CD14-positive monocyte (primary cell): ENCODE data around the gene SUOX. TPM values are rescaled to one million over a fixed set of nuclear protein-coding genes. Genes with fewer than 3 reads are reported as not detected.
A peak's percentile ranks its signal among the peaks of the same experiment; 100 is the strongest.
"Not testable (repeated sequence)": the region's sequence is repeated elsewhere in the genome, so short reads cannot be mapped to it uniquely, and the experiment has no call there.

Experiments used
- DNase-seq, 3 donors: peaks; one replicate each; pipeline ENCODE4 v3.0.0-alpha.2; 2011 to 2022
- H2AFZ ChIP-seq: 2 replicates; pipeline ENCODE4 v1.6.0; 2012; ENCODE audit warnings: mild to moderate bottlenecking, low read depth, low read length, inconsistent platforms; ENCODE audit not compliant: insufficient read depth, poor library complexity, severe bottlenecking
- H3K27ac ChIP-seq, 2 donors: 1 replicate in 1 of 2; 2 replicates in 1 of 2; pipeline ENCODE4 v1.5.1; 2012 to 2013; ENCODE audit warnings: low read length in 2 of 2, control low read depth in 1 of 2, inconsistent platforms in 1 of 2, low read depth in 1 of 2, mild to moderate bottlenecking in 1 of 2
- H3K27me3 ChIP-seq, 2 donors: one replicate each; pipeline versions ENCODE4 v1.6.0 to v1.6.1; 2011 to 2013; ENCODE audit warnings: low read length in 2 of 2; ENCODE audit not compliant: control insufficient read depth in 2 of 2, insufficient read depth in 2 of 2
- H3K36me3 ChIP-seq, 2 donors: replicated peaks in 1 of 2; 1 replicate in 1 of 2; 2 replicates in 1 of 2; pipeline versions ENCODE4 v1.5.1 to v1.6.1; 2012 to 2013; ENCODE audit warnings: low read length in 2 of 2, control low read depth in 1 of 2, inconsistent platforms in 1 of 2, mild to moderate bottlenecking in 1 of 2; ENCODE audit not compliant: insufficient read depth in 2 of 2, control insufficient read depth in 1 of 2
- H3K4me1 ChIP-seq, 2 donors: 1 replicate in 1 of 2; 2 replicates in 1 of 2; pipeline versions ENCODE4 v1.5.1 to v1.6.1; 2012 to 2013; ENCODE audit warnings: low read length in 2 of 2, control low read depth in 1 of 2, inconsistent platforms in 1 of 2, mild to moderate bottlenecking in 1 of 2, moderate library complexity in 1 of 2; ENCODE audit not compliant: insufficient read depth in 2 of 2, control insufficient read depth in 1 of 2
- H3K4me2 ChIP-seq: replicated peaks from 2 replicates; pipeline ENCODE3; 2012; ENCODE audit warnings: low read length, moderate library complexity, mild to moderate bottlenecking; ENCODE audit not compliant: poor library complexity, severe bottlenecking; ENCODE audit errors: extremely low read depth
- H3K4me3 ChIP-seq, 3 experiments: fragments of 200-600 bp in 1 of 3; sonication (generic) in 1 of 3; replicated peaks in 1 of 3; 1 replicate in 2 of 3; 2 replicates in 1 of 3; pipeline ENCODE4 v1.5.1; 2011 to 2013; ENCODE audit warnings: low read length in 3 of 3, mild to moderate bottlenecking in 3 of 3, control low read depth in 2 of 3, low read depth in 2 of 3, inconsistent platforms in 1 of 3, moderate library complexity in 1 of 3
- H3K79me2 ChIP-seq: 2 replicates; pipeline ENCODE4 v1.6.0; 2012; ENCODE audit warnings: mild to moderate bottlenecking, control low read depth, inconsistent platforms, low read length, moderate library complexity; ENCODE audit not compliant: insufficient read depth
- H3K9ac ChIP-seq: 2 replicates; pipeline ENCODE4 v1.6.0; 2017; ENCODE audit warnings: low read length, mild to moderate bottlenecking; ENCODE audit not compliant: insufficient read depth, poor library complexity, severe bottlenecking
- H3K9me3 ChIP-seq, 2 donors: replicated peaks in 1 of 2; 1 replicate in 1 of 2; 2 replicates in 1 of 2; pipeline versions ENCODE4 v1.5.1 to v1.6.1; 2012 to 2013; ENCODE audit warnings: low read length in 2 of 2, control low read depth in 1 of 2; ENCODE audit not compliant: control insufficient read depth in 1 of 2, insufficient read depth in 1 of 2
- H4K20me1 ChIP-seq: 2 replicates; pipeline ENCODE4 v1.6.0; 2012; ENCODE audit warnings: mild to moderate bottlenecking, low read length, control low read depth, moderate library complexity; ENCODE audit not compliant: insufficient read depth
- H3K27ac Mint-ChIP-seq, 7 donors: one replicate each; pipeline ENCODE4 v1.8.0; 2020; ENCODE audit warnings: mild to moderate bottlenecking in 7 of 7, mixed read lengths in 7 of 7, moderate library complexity in 6 of 7, inconsistent platforms in 2 of 7
- H3K27me3 Mint-ChIP-seq, 3 donors: one replicate each; pipeline ENCODE4 v1.8.0; 2021 to 2022; ENCODE audit warnings: low read depth in 3 of 3, mild to moderate bottlenecking in 3 of 3, mixed read lengths in 3 of 3, moderate library complexity in 3 of 3, inconsistent platforms in 1 of 3
- H3K36me3 Mint-ChIP-seq, 2 donors: one replicate each; pipeline ENCODE4 v1.8.0; 2020; ENCODE audit warnings: mixed read lengths in 2 of 2, inconsistent platforms in 1 of 2, mild to moderate bottlenecking in 1 of 2
- H3K4me1 Mint-ChIP-seq: one replicate; pipeline ENCODE4 v1.8.0; 2020; ENCODE audit warnings: mild to moderate bottlenecking, mixed read lengths
- H3K4me3 Mint-ChIP-seq, 2 donors: one replicate each; pipeline ENCODE4 v1.8.0; 2020; ENCODE audit warnings: mild to moderate bottlenecking in 2 of 2, mixed read lengths in 2 of 2, moderate library complexity in 1 of 2
- H3K9me3 Mint-ChIP-seq, 7 donors: one replicate each; pipeline ENCODE4 v1.8.0; 2020 to 2022; ENCODE audit warnings: mixed read lengths in 7 of 7, mild to moderate bottlenecking in 6 of 7, moderate library complexity in 6 of 7, inconsistent platforms in 2 of 7
- CTCF ChIP-seq: fragments of 200-600 bp; IDR thresholded peaks from one replicate; pipeline ENCODE4 v1.8.0; 2022; ENCODE audit warnings: antibody characterized with exemption, mild to moderate bottlenecking
- WGBS: methylation state at CpG from one replicate; pipeline ENCODE4 v1.1.5; 2013; ENCODE audit warnings: missing lambda C conversion rate; ENCODE audit not compliant: insufficient coverage; 5-methylcytosine and 5-hydroxymethylcytosine counted together
- intact Hi-C, 2 donors: fragments of 100-400 bp; cut with micrococcal nuclease; formaldehyde crosslinking; loops; one replicate each; pipeline versions ENCODE4 v1.15.0 to v1.15.1; 2023
- polyA plus RNA-seq, 3 donors: library from polyadenylated mRNA; depleted of rRNA in 1 of 3; unstranded in 2 of 3; stranded (reverse) in 1 of 3; fragments of 300-500 nt in 2 of 3; fragments of >200 nt in 1 of 3; fragmentation: Illumina TruSeq in 2 of 3; gene quantifications; 1 replicate in 2 of 3; 2 replicates in 1 of 3; pipeline ENCODE4 v1.2.3, GENCODE V29; 2012 to 2021

The SUOX gene
- polyA plus RNA-seq, 3 donors, result 9.7 to 17.1 (median 14.4) TPM

DNA sequence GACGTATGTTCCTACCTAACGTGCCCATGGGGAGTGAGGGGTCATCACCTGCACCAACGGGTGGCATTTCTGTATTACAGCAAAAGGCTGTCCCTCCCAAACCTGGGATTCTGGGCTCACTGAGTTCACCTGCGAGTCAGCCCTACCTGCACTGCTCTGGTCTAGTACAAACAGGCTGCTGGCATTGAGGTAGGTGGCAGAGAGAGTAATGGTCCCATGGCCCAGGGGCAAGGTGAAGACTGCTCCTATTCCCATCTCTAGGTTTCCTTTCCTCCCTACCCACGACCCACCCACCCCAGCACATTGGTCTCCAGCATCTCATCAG is 421 bp downstream of the SUOX start:
- no peaks in the 10 kb centered on the region for H3K27me3 Mint-ChIP-seq
- Histone ChIP-seq H2AFZ (peak overlapping the region; percentile 98), H3K9ac (peak overlapping the region; percentile 69), H3K4me3 (peak overlapping the region; percentile 51 to 98 (median 90)), H3K4me2 (peak overlapping the region; percentile 97), H3K4me1 (peaks cover 14 to 19% of the 10 kb centered on the region in 2 donors), H3K27me3 (no peaks in the 10 kb centered on the region), H3K9me3 (no peaks in the 10 kb centered on the region), H3K27ac (peak overlapping the region; percentile 50 to 84), H3K79me2 (peaks cover 6% of the 10 kb centered on the region), H3K36me3 (peaks cover 26 to 38% of the 10 kb centered on the region in 2 donors), H4K20me1 (no peaks in the 10 kb centered on the region)
- no peaks in the 10 kb centered on the region for H3K9me3 Mint-ChIP-seq
- peaks cover 41 to 55% of the 10 kb centered on the region in 2 donors for H3K36me3 Mint-ChIP-seq
- H3K4me3 Mint-ChIP-seq, result peak overlapping the region; percentile 88 to 98
- H3K27ac Mint-ChIP-seq, result peak overlapping the region in 6 of 7 donors; percentile 88 to 97 (median 92)
- peaks cover 25% of the 10 kb centered on the region for H3K4me1 Mint-ChIP-seq
- no peak for TF ChIP-seq CTCF
- intact Hi-C loops, result loop anchor here (2.0 to 10.0 kb wide), 4 partner anchors 31 to 107 kb away; partner anchors contain the start of genes RPS26 (in 2 of the 2) and PA2G4 (in 1 of the 2)
- 0% methylated on average over 4 of the region's 5 CpGs for WGBS
- no peak for DNase-seq

DNA sequence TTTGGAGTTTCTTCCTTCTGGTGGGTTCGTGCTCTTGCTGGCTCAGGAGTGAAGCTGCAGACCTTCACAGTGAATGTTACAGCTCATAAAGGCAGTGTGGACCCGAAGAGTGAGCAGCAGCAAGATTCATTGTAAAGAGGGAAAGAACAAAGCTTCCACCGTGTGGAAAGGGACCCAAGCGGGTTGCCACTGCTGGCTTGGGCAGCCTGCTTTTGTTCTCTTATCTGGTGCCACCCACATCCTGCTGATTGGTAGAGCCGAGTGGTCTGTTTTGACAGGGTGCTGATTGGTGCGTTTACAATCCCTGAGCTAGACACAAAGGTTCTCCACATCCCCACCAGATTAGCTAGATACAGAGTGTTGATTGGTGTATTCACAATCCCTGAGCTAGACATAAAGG is 2.4 kb downstream of the SUOX start:
- not testable (repeated sequence) for H3K9me3 ChIP-seq, H3K27me3 Mint-ChIP-seq, H3K9ac ChIP-seq, H3K4me3 ChIP-seq, H3K79me2 ChIP-seq, H2AFZ ChIP-seq, H3K4me2 ChIP-seq, H3K27me3 ChIP-seq, H4K20me1 ChIP-seq, DNase-seq, H3K9me3 Mint-ChIP-seq, H3K27ac ChIP-seq, H3K4me3 Mint-ChIP-seq
- intact Hi-C loops, result loop anchor here (5.0 to 10.0 kb wide), 2 partner anchors 43 to 105 kb away; partner anchors contain the start of genes PA2G4 (in 1 of the 2) and RPS26 (in 1 of the 2)
- H3K4me1 Mint-ChIP-seq, result peaks cover 31% of the 10 kb centered on the region
- Histone ChIP-seq H3K36me3 (peaks cover 21 to 35% of the 10 kb centered on the region in 2 donors), H3K4me1 (peaks cover 14 to 19% of the 10 kb centered on the region in 2 donors)
- WGBS, result 82% methylated on average over 3 of the region's 6 CpGs
- peaks cover 36 to 53% of the 10 kb centered on the region in 2 donors for H3K36me3 Mint-ChIP-seq
- H3K27ac Mint-ChIP-seq, result peak overlapping the region in 1 of 7 donors; percentile 2

DNA sequence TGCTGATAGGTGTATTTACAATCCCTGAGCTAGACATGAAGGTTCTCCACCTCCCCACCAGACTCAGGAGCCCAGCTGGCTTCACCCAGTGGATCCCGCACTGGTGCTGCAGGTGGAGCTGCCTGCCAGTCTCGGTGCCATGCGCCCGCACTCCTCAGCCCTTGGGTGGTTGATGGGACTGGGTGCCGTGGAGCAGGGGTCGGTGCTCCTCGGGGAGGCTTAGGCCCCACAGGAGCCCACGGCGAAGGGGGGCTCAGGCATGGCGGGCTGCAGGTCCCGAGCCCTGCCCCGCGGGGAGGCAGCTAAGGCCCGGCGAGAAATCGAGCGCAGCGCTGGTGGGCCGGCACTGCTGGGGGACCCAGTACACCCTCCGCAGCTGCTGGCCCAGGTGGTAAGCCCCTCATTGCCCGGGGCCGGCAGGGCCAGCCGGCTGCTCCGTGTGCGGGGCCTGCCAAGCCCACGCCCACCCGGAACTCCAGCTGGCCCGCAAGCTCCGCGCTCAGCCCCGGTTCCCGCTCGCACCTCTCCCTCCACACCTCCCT is 3.0 kb downstream of the SUOX start:
- not testable (repeated sequence) for H3K4me3 ChIP-seq, DNase-seq, H3K27me3 ChIP-seq, H3K27ac ChIP-seq, H3K4me3 Mint-ChIP-seq, H3K9me3 ChIP-seq, H3K27me3 Mint-ChIP-seq, H3K9me3 Mint-ChIP-seq, H4K20me1 ChIP-seq, H3K4me2 ChIP-seq, H3K79me2 ChIP-seq, H3K27ac Mint-ChIP-seq, H3K9ac ChIP-seq, H2AFZ ChIP-seq
- intact Hi-C loops, result loop anchor here (5.0 to 10.0 kb wide), 2 partner anchors 42 to 105 kb away; partner anchors contain the start of genes PA2G4 (in 1 of the 2) and RPS26 (in 1 of the 2)
- H3K36me3 Mint-ChIP-seq, result peaks cover 34 to 53% of the 10 kb centered on the region in 2 donors
- Histone ChIP-seq H3K4me1 (peaks cover 14 to 19% of the 10 kb centered on the region in 2 donors), H3K36me3 (peaks cover 17 to 31% of the 10 kb centered on the region in 2 donors)
- over 99% methylated on average over 17 of the region's 33 CpGs for WGBS
- peaks cover 32% of the 10 kb centered on the region for H3K4me1 Mint-ChIP-seq
